K562 (cell line): ENCODE measurements around the gene IL11. TPM values are rescaled to one million over a fixed set of nuclear protein-coding genes. Genes with fewer than 3 reads are reported as not detected.

Experiments used
- ELF2 ChIP-seq: fragments of 250-450 bp; sonication (Bioruptor Pico); IDR thresholded peaks from 2 replicates; pipeline ENCODE4 v1.5.0; 2021; ENCODE audit warnings: mild to moderate bottlenecking
- FOXA1 ChIP-seq: fragments of 450-650 bp; IDR thresholded peaks from 2 replicates; pipeline ENCODE4 v1.6.1; 2016; ENCODE audit warnings: mild to moderate bottlenecking, borderline replicate concordance
- FOXK2 ChIP-seq, 2 experiments: fragments of 450-650 bp; IDR thresholded peaks in 1 of 2; conservative IDR thresholded peaks in 1 of 2; 2 replicates each; pipeline ENCODE4 v1.6.1; 2016; ENCODE audit warnings: low read depth in 2 of 2, mild to moderate bottlenecking in 1 of 2
- HMGXB4 ChIP-seq: sonication (generic); formaldehyde crosslinking; IDR thresholded peaks from 2 replicates; pipeline ENCODE4 v1.8.1; 2023; ENCODE audit warnings: mild to moderate bottlenecking, missing genetic modification reagents
- HNRNPH1 ChIP-seq: fragments of 200-400 bp; formaldehyde crosslinking; optimal IDR thresholded peaks from 2 replicates; pipeline ENCODE3; 2017; ENCODE audit warnings: low read depth, mild to moderate bottlenecking, low read length, moderate library complexity
- KLF16 ChIP-seq: IDR thresholded peaks from 2 replicates; pipeline ENCODE4 v1.6.1; 2016; ENCODE audit warnings: antibody characterized with exemption
- MAFF ChIP-seq: IDR thresholded peaks from 2 replicates; pipeline ENCODE4 v1.6.1; 2012; ENCODE audit warnings: low read length, improper control_type of control experiment
- REST ChIP-seq, 2 experiments: fragments of 450-650 bp; formaldehyde crosslinking in 1 of 2; IDR thresholded peaks; 2 replicates each; pipeline versions ENCODE4 v1.4.0 to v1.6.1; 2014 to 2020; ENCODE audit warnings: mild to moderate bottlenecking in 2 of 2, borderline replicate concordance in 1 of 2, low read depth in 1 of 2
- SIX5 ChIP-seq, 2 experiments: IDR thresholded peaks; 2 replicates each; pipeline ENCODE4 v1.6.1; 2011; ENCODE audit warnings: low read length in 2 of 2, borderline replicate concordance in 1 of 2, low read depth in 1 of 2, mild to moderate bottlenecking in 1 of 2, moderate library complexity in 1 of 2; ENCODE audit not compliant: insufficient read depth in 1 of 2
- TAF7 ChIP-seq: fragments of 450-650 bp; IDR thresholded peaks from 2 replicates; pipeline ENCODE4 v1.6.1; 2016; ENCODE audit warnings: missing genetic modification characterization, missing compliant biosample characterization
- TFAM ChIP-seq: fragments of 250-450 bp; sonication (Bioruptor Pico); conservative IDR thresholded peaks from 2 replicates; pipeline ENCODE4 v1.5.0; 2021; ENCODE audit warnings: mild to moderate bottlenecking, moderate library complexity
- THRB ChIP-seq: fragments of 450-650 bp; formaldehyde crosslinking; conservative IDR thresholded peaks from 2 replicates; pipeline ENCODE4 v1.4.0; 2022; ENCODE audit warnings: mild to moderate bottlenecking, missing genetic modification characterization
- polyA plus RNA-seq, 8 experiments: library from polyadenylated mRNA; depleted of rRNA in 4 of 8; stranded (reverse) in 5 of 8; unstranded in 3 of 8; fragments of >200 nt; fragmentation: Nextera tagmentation in 2 of 8; fragmentation: Illumina TruSeq in 1 of 8; extraction: Ambion mirVana in 2 of 8; extraction: Trizol in 1 of 8; gene quantifications; 2 replicates each; pipeline versions ENCODE4 v1.2.1 to v1.2.3, GENCODE V29; 2011 to 2014; ENCODE audit warnings: inconsistent platforms in 1 of 8, missing spikeins in 1 of 8
- total RNA-seq, 7 experiments: library from RNA; depleted of rRNA in 6 of 7; stranded (reverse); fragments of >200 nt in 6 of 7; fragmentation: Illumina TruSeq in 2 of 7; extraction: Trizol in 2 of 7; gene quantifications; 2 replicates each; pipeline versions ENCODE4 v1.2.1 to v1.2.3, GENCODE V29; 2011 to 2021; ENCODE audit warnings: low replicate concordance in 1 of 7
- TF ChIP-seq, protein P1 (sequence below): fragments of 450-650 bp; conservative IDR thresholded peaks from 2 replicates; pipeline ENCODE4 v1.6.1; 2016; ENCODE audit warnings: missing genetic modification characterization, low read depth, mild to moderate bottlenecking, missing compliant biosample characterization, moderate library complexity

IL11 gene
- total and polyA plus RNA-seq, 9 of the 15 experiments (the other 6 are each of a cell fraction or from before 2014, with no cell fraction given), result 0.04 to 0.42 (median 0.06) TPM; not detected in 6

DNA sequence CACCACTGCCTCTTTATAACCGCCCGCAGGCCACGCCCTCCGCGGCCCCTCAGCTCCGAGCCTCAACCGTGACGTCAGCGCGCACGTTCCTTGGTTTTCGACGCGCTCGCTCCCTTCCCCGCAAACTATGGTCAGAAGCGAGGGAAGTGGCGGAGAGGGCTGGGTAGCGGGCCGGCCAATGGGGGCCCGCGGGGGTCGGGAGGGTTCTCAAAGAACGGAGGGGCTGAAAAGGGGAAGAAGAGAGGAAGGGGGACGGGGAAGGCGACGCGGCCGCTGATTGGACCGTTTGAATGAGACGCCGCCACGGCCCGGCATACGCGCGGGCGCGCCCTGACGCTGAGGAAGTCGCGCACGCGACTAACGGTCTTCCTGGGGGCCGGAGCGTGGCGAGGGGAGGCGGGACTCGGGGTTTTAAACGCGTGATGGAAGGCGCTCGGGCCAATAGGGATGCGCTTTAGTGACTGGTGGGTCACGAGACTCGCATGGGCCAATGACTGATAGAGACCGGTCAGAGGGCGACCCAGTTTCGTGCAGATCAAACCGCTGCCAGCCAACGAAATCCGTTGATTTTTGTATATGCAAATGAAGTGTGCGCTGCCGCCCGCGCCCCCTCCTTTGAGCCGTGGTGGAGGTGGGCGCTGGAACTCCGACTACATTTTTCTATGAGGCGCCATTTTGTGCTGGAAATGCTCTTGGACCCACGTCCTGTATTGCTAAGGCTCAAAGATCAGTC lies 37.7 kb upstream of the IL11 start (continued):
- TF ChIP-seq FOXK2 (conservative IDR thresholded peaks at IDR 0.05 in 1 of 2, IDR thresholded peaks at IDR 0.05 in 1 of 2; ENCODE audit: low read depth in 2 of 2), result peak in 1 of 2 experiments; percentile 67; a peak in 1 of 4 replicates
- peak; percentile 98 for TF ChIP-seq REST (IDR thresholded peaks at IDR 0.05; ENCODE audit: borderline replicate concordance)
- TF ChIP-seq REST (CRISPR knock-in tag; IDR thresholded peaks at IDR 0.05; ENCODE audit: low read depth), result peak; percentile 14
- TF ChIP-seq THRB (CRISPR knock-in tag), result peak; percentile 79
- no peak for TF ChIP-seq MAFF
- no peak for TF ChIP-seq FOXA1
- no peak for TF ChIP-seq HNRNPH1
- TF ChIP-seq KLF16, result peak; percentile 79
- no peak for TF ChIP-seq TFAM (CRISPR knock-in tag)
- peak; percentile 21; the same call in 1 of the 2 replicates for TF ChIP-seq HMGXB4 (CRISPR knock-in tag)
- no peak for TF ChIP-seq ELF2 (CRISPR knock-in tag)
- no peak for TF ChIP-seq SIX5 (IDR thresholded peaks at IDR 0.05; ENCODE audit: borderline replicate concordance in 1 of 2, insufficient read depth in 1 of 2, low read depth in 1 of 2, low read length in 2 of 2)
- 0 out of 2 replicates have a peak, but pooled peaks have one; percentile 13 for TF ChIP-seq TAF7
- TF ChIP-seq, protein P1, sequence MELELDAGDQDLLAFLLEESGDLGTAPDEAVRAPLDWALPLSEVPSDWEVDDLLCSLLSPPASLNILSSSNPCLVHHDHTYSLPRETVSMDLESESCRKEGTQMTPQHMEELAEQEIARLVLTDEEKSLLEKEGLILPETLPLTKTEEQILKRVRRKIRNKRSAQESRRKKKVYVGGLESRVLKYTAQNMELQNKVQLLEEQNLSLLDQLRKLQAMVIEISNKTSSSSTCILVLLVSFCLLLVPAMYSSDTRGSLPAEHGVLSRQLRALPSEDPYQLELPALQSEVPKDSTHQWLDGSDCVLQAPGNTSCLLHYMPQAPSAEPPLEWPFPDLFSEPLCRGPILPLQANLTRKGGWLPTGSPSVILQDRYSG (tag), result 0 out of 2 replicates have a peak, but pooled peaks have one; percentile 29
